ENCODE data around the gene SNX25.

The SNX25 gene

DNA sequence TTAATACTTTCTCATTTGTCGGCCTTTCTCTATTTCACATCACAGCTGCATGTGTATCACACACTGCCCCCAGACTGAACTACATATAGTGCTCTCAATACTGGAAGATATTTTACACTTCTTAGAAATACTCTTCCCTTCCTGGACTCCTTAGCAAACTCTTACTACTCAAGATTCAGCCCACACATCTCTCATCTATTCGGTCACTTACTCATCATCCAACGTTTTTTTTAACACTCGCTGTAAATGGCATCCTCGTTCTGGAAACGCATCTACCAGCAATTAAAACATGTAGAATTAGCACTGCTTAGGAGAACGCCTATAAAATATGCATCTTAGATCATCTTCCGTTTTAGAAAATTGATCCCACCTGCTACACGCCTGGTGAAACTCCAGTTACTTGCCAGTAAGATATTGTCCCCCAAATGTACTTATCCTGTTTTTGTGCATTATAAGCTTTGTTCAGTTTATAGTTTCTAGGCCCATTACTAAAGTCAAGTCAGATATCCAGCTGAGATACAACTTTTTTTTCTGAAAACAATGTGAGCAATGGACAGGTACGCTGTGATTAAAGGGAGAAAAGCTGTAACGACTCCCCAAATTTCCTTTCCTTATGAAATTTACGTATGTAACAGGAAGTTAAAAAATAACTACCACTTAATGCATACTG lies 185.3 kb downstream of the SNX25 start:
- H3K27ac ChIP-seq: peak overlapping the region; percentile 95
- TF ChIP-seq, protein P1, sequence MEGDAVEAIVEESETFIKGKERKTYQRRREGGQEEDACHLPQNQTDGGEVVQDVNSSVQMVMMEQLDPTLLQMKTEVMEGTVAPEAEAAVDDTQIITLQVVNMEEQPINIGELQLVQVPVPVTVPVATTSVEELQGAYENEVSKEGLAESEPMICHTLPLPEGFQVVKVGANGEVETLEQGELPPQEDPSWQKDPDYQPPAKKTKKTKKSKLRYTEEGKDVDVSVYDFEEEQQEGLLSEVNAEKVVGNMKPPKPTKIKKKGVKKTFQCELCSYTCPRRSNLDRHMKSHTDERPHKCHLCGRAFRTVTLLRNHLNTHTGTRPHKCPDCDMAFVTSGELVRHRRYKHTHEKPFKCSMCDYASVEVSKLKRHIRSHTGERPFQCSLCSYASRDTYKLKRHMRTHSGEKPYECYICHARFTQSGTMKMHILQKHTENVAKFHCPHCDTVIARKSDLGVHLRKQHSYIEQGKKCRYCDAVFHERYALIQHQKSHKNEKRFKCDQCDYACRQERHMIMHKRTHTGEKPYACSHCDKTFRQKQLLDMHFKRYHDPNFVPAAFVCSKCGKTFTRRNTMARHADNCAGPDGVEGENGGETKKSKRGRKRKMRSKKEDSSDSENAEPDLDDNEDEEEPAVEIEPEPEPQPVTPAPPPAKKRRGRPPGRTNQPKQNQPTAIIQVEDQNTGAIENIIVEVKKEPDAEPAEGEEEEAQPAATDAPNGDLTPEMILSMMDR (conservative IDR thresholded peaks at IDR 0.05): no peak

DNA sequence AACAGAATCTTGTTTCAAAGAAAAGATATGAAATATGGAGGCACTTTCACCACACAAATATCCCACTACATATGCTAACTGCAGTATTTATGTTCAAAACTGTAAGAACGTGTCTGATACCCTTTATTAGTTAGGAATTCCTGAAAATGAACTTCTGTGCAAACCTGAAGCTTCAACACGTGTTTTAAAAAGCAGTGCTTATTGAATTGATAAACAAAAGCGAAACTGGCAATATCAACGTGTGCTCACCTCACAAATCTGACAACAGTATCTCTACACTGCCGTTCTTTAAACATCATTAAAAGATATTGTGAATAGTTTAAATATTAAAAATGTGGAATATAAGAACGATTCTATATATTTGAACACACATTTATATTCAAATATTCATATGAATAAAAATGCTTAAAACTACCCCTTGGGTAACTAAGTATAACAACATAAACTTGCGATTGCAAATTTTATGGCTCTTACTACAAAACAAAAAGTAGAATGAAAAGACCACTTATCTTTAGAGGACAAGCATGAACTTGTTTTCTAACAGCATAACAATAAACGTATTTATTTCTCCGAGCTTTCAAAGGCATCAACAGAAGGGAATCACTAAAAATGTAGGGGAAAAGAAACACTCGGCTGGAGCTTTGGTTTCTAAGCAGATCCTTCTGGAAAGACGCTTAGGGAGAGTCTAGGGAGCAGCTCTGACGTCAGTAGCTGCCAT lies 186.0 kb downstream of the SNX25 start, which contains the start of gene LRP2BP:
TSS of gene LRP2BP (minus strand) at position 687 of the 718 bp plus-strand sequence. CDS start 17,738 bp downstream, outside the sequence.
- peak within 1 kb of the TSS; percentile 95 for H3K27ac ChIP-seq
- TF ChIP-seq, protein P1 (conservative IDR thresholded peaks at IDR 0.05): no peak

DNA sequence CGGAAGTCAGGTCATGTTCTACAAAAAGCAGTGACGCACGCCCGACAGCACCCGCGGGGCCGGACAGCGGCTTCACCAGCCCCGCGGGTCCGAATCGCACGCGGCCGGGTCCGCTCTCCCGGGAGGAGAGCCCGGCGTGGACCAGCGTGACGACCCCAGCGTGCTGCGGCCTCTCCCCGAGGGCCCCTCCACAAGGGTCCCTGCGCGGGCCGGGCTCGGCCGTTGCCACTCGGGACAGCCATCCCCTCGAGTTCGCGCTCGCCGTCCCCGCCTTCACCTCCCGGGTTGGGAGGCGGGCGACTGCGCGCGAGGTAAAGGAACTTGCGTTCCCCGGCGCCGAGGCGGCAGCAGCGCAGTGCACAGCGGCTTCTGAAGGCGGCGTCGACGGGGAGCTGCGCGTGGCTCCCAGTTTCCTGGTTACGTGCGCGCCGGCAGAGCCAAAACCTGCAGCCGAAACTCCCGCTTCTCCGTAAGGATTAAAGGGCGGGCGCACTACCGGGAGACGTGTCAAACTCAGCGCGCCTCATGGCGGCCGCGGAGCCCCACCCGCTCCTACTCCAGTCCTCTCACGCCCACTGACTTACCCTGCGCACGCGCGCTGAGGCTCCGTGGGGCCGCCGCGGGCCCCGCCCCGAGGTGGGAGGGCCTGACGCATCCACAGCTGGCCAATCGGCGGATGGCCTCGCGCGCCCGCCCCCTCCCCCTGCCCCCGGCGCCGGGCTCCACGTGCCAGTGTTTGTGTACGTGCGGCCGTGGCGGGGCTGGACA lies 186.7 kb downstream of the SNX25 start:
- peak overlapping the region; percentile 95 for H3K27ac ChIP-seq
- TF ChIP-seq, protein P1 (conservative IDR thresholded peaks at IDR 0.05): no peak

DNA sequence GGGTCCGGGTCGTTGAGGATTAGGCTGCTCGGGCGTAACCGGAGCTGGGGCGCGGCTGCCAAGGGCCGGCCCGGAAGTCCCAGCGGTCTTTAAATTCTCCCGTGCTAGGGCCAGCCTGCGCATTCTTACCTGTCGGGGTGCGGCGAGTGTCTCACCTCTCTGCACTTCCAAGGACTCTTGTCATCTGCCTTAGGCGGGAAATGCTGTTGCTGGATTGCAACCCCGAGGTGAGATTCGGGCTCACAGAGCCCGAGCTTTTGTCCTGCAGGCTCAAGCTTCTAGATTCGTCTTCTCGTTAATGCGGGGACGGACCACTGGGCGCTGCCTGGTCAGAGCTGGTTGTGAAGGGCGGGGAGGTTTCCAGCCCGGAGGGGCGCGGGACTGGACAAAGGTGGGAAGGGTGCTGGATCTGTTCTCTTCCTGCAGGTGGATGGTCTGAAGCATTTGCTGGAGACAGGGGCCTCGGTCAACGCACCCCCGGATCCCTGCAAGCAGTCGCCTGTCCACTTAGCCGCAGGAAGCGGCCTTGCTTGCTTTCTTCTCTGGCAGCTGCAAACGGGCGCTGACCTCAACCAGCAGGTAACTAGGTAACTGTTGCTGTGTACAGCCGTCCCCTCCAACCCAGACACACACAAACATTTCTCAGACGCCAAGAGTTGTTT lies 187.5 kb downstream of the SNX25 start, which contains the start of gene ANKRD37:
TSS of gene ANKRD37 (plus strand) at position 118 of the 662 bp plus-strand sequence. CDS start at position 201, 83 bp downstream.
- TF ChIP-seq, protein P1 (conservative IDR thresholded peaks at IDR 0.05): no peak
- H3K27ac ChIP-seq: peak within 1 kb of the TSS; percentile 95

DNA sequence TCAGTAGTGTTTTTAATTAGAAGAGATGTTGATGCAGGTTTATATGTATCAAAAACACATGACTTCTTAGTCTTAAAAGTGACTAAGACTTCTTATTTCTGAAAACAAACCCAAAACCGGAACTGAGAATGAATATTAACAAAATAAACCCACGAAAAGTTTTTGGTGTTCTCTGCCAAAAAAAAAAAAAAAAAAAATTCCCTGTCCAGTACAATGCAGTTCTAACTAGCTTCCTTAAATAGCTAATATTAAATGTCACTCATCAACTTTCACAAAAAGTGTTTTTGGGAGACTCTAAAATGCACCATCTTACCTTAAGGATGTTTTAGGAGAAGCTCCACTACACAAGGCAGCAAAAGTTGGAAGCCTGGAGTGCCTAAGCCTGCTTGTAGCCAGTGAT lies 189.2 kb downstream of the SNX25 start:
- peak overlapping the region; percentile 63 for H3K27ac ChIP-seq
- TF ChIP-seq, protein P1 (conservative IDR thresholded peaks at IDR 0.05): no peak

DNA sequence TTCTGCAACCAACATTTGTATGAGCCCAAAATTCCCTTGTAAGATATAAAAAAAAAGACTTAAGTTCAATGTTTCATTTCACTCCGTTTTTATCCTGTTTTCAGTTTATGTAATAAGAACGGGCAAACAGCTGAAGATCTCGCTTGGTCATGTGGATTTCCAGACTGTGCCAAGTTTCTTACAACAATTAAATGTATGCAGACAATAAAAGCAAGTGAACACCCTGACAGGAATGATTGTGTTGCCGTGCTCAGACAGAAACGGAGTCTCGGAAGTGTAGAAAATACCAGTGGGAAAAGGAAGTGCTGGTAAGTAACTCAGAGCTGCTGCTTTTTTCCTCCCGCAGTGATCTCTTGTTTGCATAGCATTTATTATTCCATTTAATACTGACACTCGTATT lies 190.1 kb downstream of the SNX25 start:
- TF ChIP-seq, protein P1 (conservative IDR thresholded peaks at IDR 0.05): no peak
- H3K27ac ChIP-seq: peak overlapping the region; percentile 63

All from VCaP (cell line).